SK-N-MC (cell line): ENCODE data around the gene HAAO.

Source experiments
- EZH2 ChIP-seq: fragments of 200-600 bp; sonication (generic); IDR thresholded peaks from one replicate; pipeline ENCODE4 v1.6.1; 2017; ENCODE audit warnings: antibody characterized with exemption
- FOXP2 ChIP-seq: optimal IDR thresholded peaks from 2 replicates; pipeline ENCODE3; 2011; ENCODE audit warnings: mild to moderate bottlenecking, moderate library complexity; ENCODE audit not compliant: insufficient read depth; ENCODE audit errors: extremely low read length, control extremely low read depth
- POLR2AphosphoS5 ChIP-seq: IDR thresholded peaks from 2 replicates; pipeline ENCODE4 v1.6.1; 2012; ENCODE audit warnings: mild to moderate bottlenecking, low read depth, low read length, borderline replicate concordance

- TF ChIP-seq POLR2AphosphoS5 (no peak), EZH2 (no peak), FOXP2 (no peak)
These were observed 66.7 kb downstream of the HAAO start for GRCh38 chr2:42725657-42726056.
